Central memory CD8-positive, alpha-beta T cell (primary cell): ENCODE measurements around the gene CD151.

Experiments
- ATAC-seq: fragments of 150-1000 bp; cut with Tn5 transposase; replicated peaks from 2 replicates; pipeline ENCODE4 v1.10.0; 2022; ENCODE audit warnings: mild to moderate bottlenecking, moderate FRiP score, moderate number of reproducible peaks; ENCODE audit not compliant: poor library complexity, severe bottlenecking; ENCODE audit errors: extremely low read depth
- DNase-seq, 2 donors: peaks; one replicate each; pipeline ENCODE4 v3.0.0; 2021; ENCODE audit warnings: low spot score in 2 of 2
- H3K27ac Mint-ChIP-seq: one replicate; pipeline ENCODE4 v1.8.0; 2022; ENCODE audit warnings: low read depth, mild to moderate bottlenecking, moderate library complexity, mixed read lengths
- H3K27me3 Mint-ChIP-seq: one replicate; pipeline ENCODE4 v1.8.0; 2022; ENCODE audit warnings: mixed read lengths
- H3K36me3 Mint-ChIP-seq: one replicate; pipeline ENCODE4 v1.8.0; 2022; ENCODE audit warnings: mild to moderate bottlenecking, moderate library complexity, mixed read lengths; ENCODE audit not compliant: insufficient read depth
- H3K4me1 Mint-ChIP-seq: one replicate; pipeline ENCODE4 v1.8.0; 2022; ENCODE audit warnings: mixed read lengths
- H3K4me3 Mint-ChIP-seq: one replicate; pipeline ENCODE4 v1.8.0; 2022; ENCODE audit warnings: mild to moderate bottlenecking, moderate library complexity, mixed read lengths
- H3K9me3 Mint-ChIP-seq: one replicate; pipeline ENCODE4 v1.8.0; 2022; ENCODE audit warnings: mixed read lengths

CD151 gene

GRCh38 chr11:832529-833113 is at the start of gene CD151:
TSS of gene CD151 (plus strand) at chr11:832952. CDS start at chr11:836070, 3,118 bp downstream.
- ATAC-seq (peak; percentile 61), DNase-seq (no peak)
- Mint-ChIP-seq H3K4me1 (peaks cover 13% of the 10 kb centered on the region), H3K9me3 (no peaks in the 10 kb centered on the region), H3K27me3 (peaks cover 28% of the 10 kb centered on the region), H3K4me3 (peak within 1 kb of the TSS; percentile 73), H3K27ac (no peak within 1 kb of the TSS), H3K36me3 (no peaks in the 10 kb centered on the region)

GRCh38 chr11:783581-784015 is 49.2 kb upstream of the CD151 start:
- Mint-ChIP-seq H3K27me3 (no peaks in the 10 kb centered on the region), H3K27ac (no peak overlapping the region), H3K4me1 (peaks cover 6% of the 10 kb centered on the region), H3K9me3 (no peaks in the 10 kb centered on the region), H3K4me3 (no peak overlapping the region), H3K36me3 (peaks cover 4% of the 10 kb centered on the region)
- no peak for DNase-seq
- ATAC-seq: no peak

- H3K36me3 Mint-ChIP-seq: peaks cover 8% of the 10 kb centered on the region
- H3K4me3 Mint-ChIP-seq: no peak overlapping the region
- H3K27me3 Mint-ChIP-seq: no peaks in the 10 kb centered on the region
- ATAC-seq (no peak), DNase-seq (no peak)
- H3K4me1 Mint-ChIP-seq: peaks cover 6% of the 10 kb centered on the region
- no peaks in the 10 kb centered on the region for H3K9me3 Mint-ChIP-seq
- no peak overlapping the region for H3K27ac Mint-ChIP-seq
Observed at GRCh38 chr11:786235-787083, 46.3 kb upstream of the CD151 start.

GRCh38 chr11:787084-787675 is 45.6 kb upstream of the CD151 start:
- H3K36me3 Mint-ChIP-seq: peaks cover 9% of the 10 kb centered on the region

GRCh38 chr11:788009-788640 is 44.6 kb upstream of the CD151 start:
- Mint-ChIP-seq H3K27me3 (no peaks in the 10 kb centered on the region), H3K9me3 (no peaks in the 10 kb centered on the region), H3K4me3 (no peak overlapping the region), H3K4me1 (peaks cover 6% of the 10 kb centered on the region), H3K27ac (no peak overlapping the region), H3K36me3 (peaks cover 12% of the 10 kb centered on the region)
- DNase-seq (no peak), ATAC-seq (no peak)

More at GRCh38 chr11:787084-787675, 45.6 kb upstream of the CD151 start:
- no peaks in the 10 kb centered on the region for H3K27me3 Mint-ChIP-seq
- no peaks in the 10 kb centered on the region for H3K9me3 Mint-ChIP-seq
- no peak overlapping the region for H3K4me3 Mint-ChIP-seq
- DNase-seq: no peak
- H3K27ac Mint-ChIP-seq: no peak overlapping the region
- peaks cover 6% of the 10 kb centered on the region for H3K4me1 Mint-ChIP-seq
- ATAC-seq: no peak

GRCh38 chr11:788953-789940 is 43.5 kb upstream of the CD151 start:
- H3K27me3 Mint-ChIP-seq: no peaks in the 10 kb centered on the region
- no peaks in the 10 kb centered on the region for H3K9me3 Mint-ChIP-seq
- no peak overlapping the region for H3K4me3 Mint-ChIP-seq
- H3K27ac Mint-ChIP-seq: no peak overlapping the region
- peaks cover 6% of the 10 kb centered on the region for H3K4me1 Mint-ChIP-seq
- peaks cover 11% of the 10 kb centered on the region for H3K36me3 Mint-ChIP-seq
- no peak for DNase-seq
- no peak for ATAC-seq

- Mint-ChIP-seq H3K4me3 (no peak within 1 kb of the TSS), H3K27me3 (no peaks in the 10 kb centered on the region), H3K36me3 (peaks cover 12% of the 10 kb centered on the region), H3K27ac (no peak within 1 kb of the TSS), H3K9me3 (no peaks in the 10 kb centered on the region), H3K4me1 (peaks cover 6% of the 10 kb centered on the region)
- DNase-seq (no peak), ATAC-seq (peak; percentile 32)
Observed at GRCh38 chr11:789943-790342, 42.8 kb upstream of the CD151 start, which contains the start of gene CEND1. TSS of gene CEND1 (minus strand) at chr11:790090. CDS start at chr11:788576, 1,514 bp downstream.

GRCh38 chr11:790721-791564 is 41.8 kb upstream of the CD151 start:
- no peak for ATAC-seq
- Mint-ChIP-seq H3K4me3 (peak overlapping the region; percentile 23), H3K27me3 (no peaks in the 10 kb centered on the region), H3K27ac (no peak overlapping the region), H3K4me1 (peaks cover 6% of the 10 kb centered on the region), H3K9me3 (no peaks in the 10 kb centered on the region), H3K36me3 (peaks cover 14% of the 10 kb centered on the region)
- no peak for DNase-seq

GRCh38 chr11:791658-792534 is 40.9 kb upstream of the CD151 start:
- H3K4me1 Mint-ChIP-seq: peaks cover 9% of the 10 kb centered on the region
- H3K27ac Mint-ChIP-seq: no peak overlapping the region
- H3K27me3 Mint-ChIP-seq: no peaks in the 10 kb centered on the region
- peaks cover 17% of the 10 kb centered on the region for H3K36me3 Mint-ChIP-seq
- ATAC-seq (no peak), DNase-seq (no peak)
- no peak overlapping the region for H3K4me3 Mint-ChIP-seq
- no peaks in the 10 kb centered on the region for H3K9me3 Mint-ChIP-seq

- Mint-ChIP-seq H3K4me1 (peaks cover 15% of the 10 kb centered on the region), H3K27me3 (no peaks in the 10 kb centered on the region), H3K27ac (no peak overlapping the region), H3K9me3 (no peaks in the 10 kb centered on the region), H3K36me3 (peaks cover 19% of the 10 kb centered on the region), H3K4me3 (no peak overlapping the region)
- DNase-seq: no peak
- no peak for ATAC-seq
Observed at GRCh38 chr11:792535-792821, 40.3 kb upstream of the CD151 start.
